CD14-positive monocyte (primary cell): Measurements from ENCODE around the gene SLC16A13. TPM values are rescaled to one million over a fixed set of nuclear protein-coding genes. Genes with fewer than 3 reads are reported as not detected.

Experiments used
- DNase-seq, 3 donors: peaks; one replicate each; pipeline ENCODE4 v3.0.0-alpha.2; 2011 to 2022
- H2AFZ ChIP-seq: 2 replicates; pipeline ENCODE4 v1.6.0; 2012; ENCODE audit warnings: mild to moderate bottlenecking, low read depth, low read length, inconsistent platforms; ENCODE audit not compliant: insufficient read depth, poor library complexity, severe bottlenecking
- H3K27ac ChIP-seq, 2 donors: 1 replicate in 1 of 2; 2 replicates in 1 of 2; pipeline ENCODE4 v1.5.1; 2012 to 2013; ENCODE audit warnings: low read length in 2 of 2, control low read depth in 1 of 2, inconsistent platforms in 1 of 2, low read depth in 1 of 2, mild to moderate bottlenecking in 1 of 2
- H3K27me3 ChIP-seq, 2 donors: one replicate each; pipeline versions ENCODE4 v1.6.0 to v1.6.1; 2011 to 2013; ENCODE audit warnings: low read length in 2 of 2; ENCODE audit not compliant: control insufficient read depth in 2 of 2, insufficient read depth in 2 of 2
- H3K36me3 ChIP-seq, 2 donors: replicated peaks in 1 of 2; 1 replicate in 1 of 2; 2 replicates in 1 of 2; pipeline versions ENCODE4 v1.5.1 to v1.6.1; 2012 to 2013; ENCODE audit warnings: low read length in 2 of 2, control low read depth in 1 of 2, inconsistent platforms in 1 of 2, mild to moderate bottlenecking in 1 of 2; ENCODE audit not compliant: insufficient read depth in 2 of 2, control insufficient read depth in 1 of 2
- H3K4me1 ChIP-seq, 2 donors: 1 replicate in 1 of 2; 2 replicates in 1 of 2; pipeline versions ENCODE4 v1.5.1 to v1.6.1; 2012 to 2013; ENCODE audit warnings: low read length in 2 of 2, control low read depth in 1 of 2, inconsistent platforms in 1 of 2, mild to moderate bottlenecking in 1 of 2, moderate library complexity in 1 of 2; ENCODE audit not compliant: insufficient read depth in 2 of 2, control insufficient read depth in 1 of 2
- H3K4me2 ChIP-seq: replicated peaks from 2 replicates; pipeline ENCODE3; 2012; ENCODE audit warnings: low read length, moderate library complexity, mild to moderate bottlenecking; ENCODE audit not compliant: poor library complexity, severe bottlenecking; ENCODE audit errors: extremely low read depth
- H3K4me3 ChIP-seq, 3 experiments: fragments of 200-600 bp in 1 of 3; sonication (generic) in 1 of 3; replicated peaks in 1 of 3; 1 replicate in 2 of 3; 2 replicates in 1 of 3; pipeline ENCODE4 v1.5.1; 2011 to 2013; ENCODE audit warnings: low read length in 3 of 3, mild to moderate bottlenecking in 3 of 3, control low read depth in 2 of 3, low read depth in 2 of 3, inconsistent platforms in 1 of 3, moderate library complexity in 1 of 3
- H3K79me2 ChIP-seq: 2 replicates; pipeline ENCODE4 v1.6.0; 2012; ENCODE audit warnings: mild to moderate bottlenecking, control low read depth, inconsistent platforms, low read length, moderate library complexity; ENCODE audit not compliant: insufficient read depth
- H3K9ac ChIP-seq: 2 replicates; pipeline ENCODE4 v1.6.0; 2017; ENCODE audit warnings: low read length, mild to moderate bottlenecking; ENCODE audit not compliant: insufficient read depth, poor library complexity, severe bottlenecking
- H3K9me3 ChIP-seq, 2 donors: replicated peaks in 1 of 2; 1 replicate in 1 of 2; 2 replicates in 1 of 2; pipeline versions ENCODE4 v1.5.1 to v1.6.1; 2012 to 2013; ENCODE audit warnings: low read length in 2 of 2, control low read depth in 1 of 2; ENCODE audit not compliant: control insufficient read depth in 1 of 2, insufficient read depth in 1 of 2
- H4K20me1 ChIP-seq: 2 replicates; pipeline ENCODE4 v1.6.0; 2012; ENCODE audit warnings: mild to moderate bottlenecking, low read length, control low read depth, moderate library complexity; ENCODE audit not compliant: insufficient read depth
- H3K27ac Mint-ChIP-seq, 7 donors: one replicate each; pipeline ENCODE4 v1.8.0; 2020; ENCODE audit warnings: mild to moderate bottlenecking in 7 of 7, mixed read lengths in 7 of 7, moderate library complexity in 6 of 7, inconsistent platforms in 2 of 7
- H3K27me3 Mint-ChIP-seq, 3 donors: one replicate each; pipeline ENCODE4 v1.8.0; 2021 to 2022; ENCODE audit warnings: low read depth in 3 of 3, mild to moderate bottlenecking in 3 of 3, mixed read lengths in 3 of 3, moderate library complexity in 3 of 3, inconsistent platforms in 1 of 3
- H3K36me3 Mint-ChIP-seq, 2 donors: one replicate each; pipeline ENCODE4 v1.8.0; 2020; ENCODE audit warnings: mixed read lengths in 2 of 2, inconsistent platforms in 1 of 2, mild to moderate bottlenecking in 1 of 2
- H3K4me1 Mint-ChIP-seq: one replicate; pipeline ENCODE4 v1.8.0; 2020; ENCODE audit warnings: mild to moderate bottlenecking, mixed read lengths
- H3K4me3 Mint-ChIP-seq, 2 donors: one replicate each; pipeline ENCODE4 v1.8.0; 2020; ENCODE audit warnings: mild to moderate bottlenecking in 2 of 2, mixed read lengths in 2 of 2, moderate library complexity in 1 of 2
- H3K9me3 Mint-ChIP-seq, 7 donors: one replicate each; pipeline ENCODE4 v1.8.0; 2020 to 2022; ENCODE audit warnings: mixed read lengths in 7 of 7, mild to moderate bottlenecking in 6 of 7, moderate library complexity in 6 of 7, inconsistent platforms in 2 of 7
- WGBS: methylation state at CpG from one replicate; pipeline ENCODE4 v1.1.5; 2013; ENCODE audit warnings: missing lambda C conversion rate; ENCODE audit not compliant: insufficient coverage; 5-methylcytosine and 5-hydroxymethylcytosine counted together
- intact Hi-C, 2 donors: fragments of 100-400 bp; cut with micrococcal nuclease; formaldehyde crosslinking; loops; one replicate each; pipeline versions ENCODE4 v1.15.0 to v1.15.1; 2023
- polyA plus RNA-seq, 3 donors: library from polyadenylated mRNA; depleted of rRNA in 1 of 3; unstranded in 2 of 3; stranded (reverse) in 1 of 3; fragments of 300-500 nt in 2 of 3; fragments of >200 nt in 1 of 3; fragmentation: Illumina TruSeq in 2 of 3; gene quantifications; 1 replicate in 2 of 3; 2 replicates in 1 of 3; pipeline ENCODE4 v1.2.3, GENCODE V29; 2012 to 2021
- TF ChIP-seq, protein P1 (sequence below): fragments of 200-600 bp; IDR thresholded peaks from one replicate; pipeline ENCODE4 v1.8.0; 2022; ENCODE audit warnings: antibody characterized with exemption, mild to moderate bottlenecking

SLC16A13 gene
- polyA plus RNA-seq, 3 donors = 0.93 to 3.1 (median 2.2) TPM

- no peaks in the 10 kb centered on the region for H3K9me3 ChIP-seq
- H3K4me3 Mint-ChIP-seq = no peak overlapping the region
- intact Hi-C loops = loop anchor here in 1 of 2 donors (10.0 kb wide), 1 partner anchor 332 kb away; no protein-coding TSS in a partner anchor
- no peak overlapping the region for H3K27ac ChIP-seq
- no peak overlapping the region for H3K4me3 ChIP-seq
- H3K4me1 Mint-ChIP-seq = peaks cover 18% of the 10 kb centered on the region
- no peaks in the 10 kb centered on the region for H3K79me2 ChIP-seq
- H3K27me3 ChIP-seq = no peaks in the 10 kb centered on the region
- H3K27me3 Mint-ChIP-seq = peaks cover 2 to 11% (median 5%) of the 10 kb centered on the region in 3 donors
- H3K36me3 Mint-ChIP-seq = peaks cover 53 to 57% of the 10 kb centered on the region in 2 donors
- 98% methylated on average over 6 of the region's 8 CpGs for WGBS
- H4K20me1 ChIP-seq = peaks cover 68% of the 10 kb centered on the region
- H3K36me3 ChIP-seq = peaks cover 42 to 57% of the 10 kb centered on the region in 2 donors
- no peak overlapping the region for H3K4me2 ChIP-seq
- no peak overlapping the region for H2AFZ ChIP-seq
- DNase-seq = no peak
- peaks cover 0 to 3% (median 0%) of the 10 kb centered on the region in 7 donors for H3K9me3 Mint-ChIP-seq
- TF ChIP-seq, protein P1, sequence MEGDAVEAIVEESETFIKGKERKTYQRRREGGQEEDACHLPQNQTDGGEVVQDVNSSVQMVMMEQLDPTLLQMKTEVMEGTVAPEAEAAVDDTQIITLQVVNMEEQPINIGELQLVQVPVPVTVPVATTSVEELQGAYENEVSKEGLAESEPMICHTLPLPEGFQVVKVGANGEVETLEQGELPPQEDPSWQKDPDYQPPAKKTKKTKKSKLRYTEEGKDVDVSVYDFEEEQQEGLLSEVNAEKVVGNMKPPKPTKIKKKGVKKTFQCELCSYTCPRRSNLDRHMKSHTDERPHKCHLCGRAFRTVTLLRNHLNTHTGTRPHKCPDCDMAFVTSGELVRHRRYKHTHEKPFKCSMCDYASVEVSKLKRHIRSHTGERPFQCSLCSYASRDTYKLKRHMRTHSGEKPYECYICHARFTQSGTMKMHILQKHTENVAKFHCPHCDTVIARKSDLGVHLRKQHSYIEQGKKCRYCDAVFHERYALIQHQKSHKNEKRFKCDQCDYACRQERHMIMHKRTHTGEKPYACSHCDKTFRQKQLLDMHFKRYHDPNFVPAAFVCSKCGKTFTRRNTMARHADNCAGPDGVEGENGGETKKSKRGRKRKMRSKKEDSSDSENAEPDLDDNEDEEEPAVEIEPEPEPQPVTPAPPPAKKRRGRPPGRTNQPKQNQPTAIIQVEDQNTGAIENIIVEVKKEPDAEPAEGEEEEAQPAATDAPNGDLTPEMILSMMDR = no peak
- H3K27ac Mint-ChIP-seq = no peak overlapping the region
- peaks cover 0 to 15% of the 10 kb centered on the region in 2 donors for H3K4me1 ChIP-seq
- no peak overlapping the region for H3K9ac ChIP-seq
Measured at GRCh38 chr17:6997171-6997570, 38.6 kb upstream of the SLC16A13 start.

- no peaks in the 10 kb centered on the region for H3K9me3 ChIP-seq
- H3K4me3 Mint-ChIP-seq = no peak overlapping the region
- H3K36me3 Mint-ChIP-seq = peaks cover 64 to 68% of the 10 kb centered on the region in 2 donors
- 78% methylated on average over 7 of the region's 11 CpGs for WGBS
- TF ChIP-seq, protein P1 = no peak
- peaks cover 6% of the 10 kb centered on the region for H3K79me2 ChIP-seq
- H3K4me2 ChIP-seq = no peak overlapping the region
- peaks cover 51 to 74% of the 10 kb centered on the region in 2 donors for H3K36me3 ChIP-seq
- no peaks in the 10 kb centered on the region for H3K27me3 ChIP-seq
- intact Hi-C loops = loop anchor here in 1 of 2 donors (10.0 kb wide), 1 partner anchor 334 kb away; no protein-coding TSS in a partner anchor
- peaks cover 84% of the 10 kb centered on the region for H4K20me1 ChIP-seq
- H3K9ac ChIP-seq = no peak overlapping the region
- H3K4me1 ChIP-seq = peaks cover 0 to 15% of the 10 kb centered on the region in 2 donors
- DNase-seq = no peak
- H3K27ac Mint-ChIP-seq = no peak overlapping the region
- no peak overlapping the region for H3K27ac ChIP-seq
- H3K4me1 Mint-ChIP-seq = peaks cover 18% of the 10 kb centered on the region
- H2AFZ ChIP-seq = no peak overlapping the region
- H3K27me3 Mint-ChIP-seq = peaks cover 1 to 11% (median 5%) of the 10 kb centered on the region in 3 donors
- H3K9me3 Mint-ChIP-seq = peaks cover 0 to 3% (median 0%) of the 10 kb centered on the region in 7 donors
- H3K4me3 ChIP-seq = no peak overlapping the region
Measured at GRCh38 chr17:6998855-6999508, 36.8 kb upstream of the SLC16A13 start.
